ENCODE data around the gene INAFM2. TPM values are rescaled to one million over a fixed set of nuclear protein-coding genes. Genes with fewer than 3 reads are reported as not detected.

INAFM2 gene
- total and polyA plus RNA-seq, 2 experiments from 2014 or later, result 18.1 to 32.7 TPM

DNA sequence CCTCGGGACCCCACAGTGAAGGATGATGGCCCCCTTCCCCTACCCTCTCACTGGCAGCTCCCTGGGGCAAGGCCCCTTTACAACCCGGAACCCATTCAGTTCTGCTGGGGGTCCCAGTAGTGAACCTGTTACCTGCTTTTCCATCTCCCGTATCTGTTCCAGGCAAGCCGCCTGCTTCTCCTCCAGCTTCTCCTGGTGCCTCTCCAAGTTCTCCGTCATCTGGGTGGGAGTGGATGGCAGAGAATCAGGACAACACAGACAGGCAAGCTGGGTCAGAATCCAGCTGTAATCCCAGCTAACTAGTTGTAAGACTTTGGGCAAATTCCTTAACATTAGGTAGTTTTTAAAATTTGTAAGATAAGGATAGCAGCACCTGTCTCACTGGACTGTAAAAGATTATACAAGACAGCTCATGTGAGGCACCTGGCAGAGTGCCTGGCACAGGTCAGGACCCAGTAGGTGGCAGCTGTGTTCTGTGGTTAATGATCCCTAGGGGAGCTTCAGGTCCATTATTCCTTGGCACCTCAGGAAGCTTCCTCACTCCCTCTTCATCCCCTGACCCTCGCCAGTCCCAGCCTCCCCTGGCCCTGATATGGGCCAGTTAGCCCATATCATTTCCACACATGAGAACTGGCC lies 34.2 kb upstream of the INAFM2 start:
- peaks cover 42% of the 10 kb centered on the region for H3K4me1 Mint-ChIP-seq
- Histone ChIP-seq H3K79me2 (replicated peaks; ENCODE audit: insufficient read depth) (no peaks in the 10 kb centered on the region), H3K4me2 (no peak overlapping the region), H3K4me1 (ENCODE audit: insufficient read depth) (peaks cover 28% of the 10 kb centered on the region), H3F3A (replicated peaks; ENCODE audit: low read depth) (peaks cover 8% of the 10 kb centered on the region; the same call in 1 of the 2 replicates), H3K9me2 (ENCODE audit: insufficient read depth) (no peaks in the 10 kb centered on the region), H4K20me1 (replicated peaks; ENCODE audit: insufficient read depth) (no peaks in the 10 kb centered on the region), H3K27ac (ENCODE audit: low read depth) (no peak overlapping the region), H3K36me3 (ENCODE audit: insufficient read depth) (no peaks in the 10 kb centered on the region), H2AFZ (no peak overlapping the region), H3K27me3 (ENCODE audit: insufficient read depth) (peaks cover 78% of the 10 kb centered on the region), H3K4me3 (no peak overlapping the region)
- H3K36me3 Mint-ChIP-seq (ENCODE audit: low read depth), result peaks cover under 1% of the 10 kb centered on the region; the same call in 1 of the 3 replicates
- no peak for ATAC-seq
- DNase-seq (ENCODE audit: low spot score), result no peak
- H3K27me3 Mint-ChIP-seq (ENCODE audit: insufficient read depth, low read depth, poor library complexity), result peaks cover 61% of the 10 kb centered on the region
- TF ChIP-seq ZNF331 (CRISPR knock-in tag; IDR thresholded peaks at IDR 0.05; ENCODE audit: low read depth), result no peak
- no peak for TF ChIP-seq JUNB (IDR thresholded peaks at IDR 0.05; ENCODE audit: unreplicated experiment)
- TF ChIP-seq, protein P1, sequence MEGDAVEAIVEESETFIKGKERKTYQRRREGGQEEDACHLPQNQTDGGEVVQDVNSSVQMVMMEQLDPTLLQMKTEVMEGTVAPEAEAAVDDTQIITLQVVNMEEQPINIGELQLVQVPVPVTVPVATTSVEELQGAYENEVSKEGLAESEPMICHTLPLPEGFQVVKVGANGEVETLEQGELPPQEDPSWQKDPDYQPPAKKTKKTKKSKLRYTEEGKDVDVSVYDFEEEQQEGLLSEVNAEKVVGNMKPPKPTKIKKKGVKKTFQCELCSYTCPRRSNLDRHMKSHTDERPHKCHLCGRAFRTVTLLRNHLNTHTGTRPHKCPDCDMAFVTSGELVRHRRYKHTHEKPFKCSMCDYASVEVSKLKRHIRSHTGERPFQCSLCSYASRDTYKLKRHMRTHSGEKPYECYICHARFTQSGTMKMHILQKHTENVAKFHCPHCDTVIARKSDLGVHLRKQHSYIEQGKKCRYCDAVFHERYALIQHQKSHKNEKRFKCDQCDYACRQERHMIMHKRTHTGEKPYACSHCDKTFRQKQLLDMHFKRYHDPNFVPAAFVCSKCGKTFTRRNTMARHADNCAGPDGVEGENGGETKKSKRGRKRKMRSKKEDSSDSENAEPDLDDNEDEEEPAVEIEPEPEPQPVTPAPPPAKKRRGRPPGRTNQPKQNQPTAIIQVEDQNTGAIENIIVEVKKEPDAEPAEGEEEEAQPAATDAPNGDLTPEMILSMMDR (conservative IDR thresholded peaks at IDR 0.05; ENCODE audit: low read depth in 2 of 2), result 0 out of 4 replicates have a peak, but pooled peaks of 1 of the 2 experiments have one; percentile 1
- H3K27ac Mint-ChIP-seq, result no peak overlapping the region
- H3K9me3 Mint-ChIP-seq, result no peaks in the 10 kb centered on the region
- H3K4me3 Mint-ChIP-seq, result no peak overlapping the region; the same call in 2 of the 3 replicates

GRCh38 chr15:40290545-40290917 lies 33.0 kb upstream of the INAFM2 start:
- Mint-ChIP-seq H3K36me3 (ENCODE audit: low read depth) (no peaks in the 10 kb centered on the region), H3K4me3 (peak overlapping the region; percentile 63), H3K9me3 (no peaks in the 10 kb centered on the region), H3K27ac (no peak overlapping the region), H3K27me3 (ENCODE audit: insufficient read depth, low read depth, poor library complexity) (peaks cover 53% of the 10 kb centered on the region), H3K4me1 (peaks cover 33% of the 10 kb centered on the region)
- ATAC-seq (peak; percentile 18), DNase-seq (ENCODE audit: low spot score) (peak; percentile 57)
- Histone ChIP-seq H3K36me3 (ENCODE audit: insufficient read depth) (no peaks in the 10 kb centered on the region), H3K9me2 (ENCODE audit: insufficient read depth) (no peaks in the 10 kb centered on the region), H3K27ac (ENCODE audit: low read depth) (no peak overlapping the region), H3K79me2 (replicated peaks; ENCODE audit: insufficient read depth) (no peaks in the 10 kb centered on the region), H3K4me1 (ENCODE audit: insufficient read depth) (peaks cover 21% of the 10 kb centered on the region), H3K4me3 (peak overlapping the region; percentile 57; the same call in 1 of the 2 replicates), H3K4me2 (peak overlapping the region; percentile 91), H3K27me3 (ENCODE audit: insufficient read depth) (peaks cover 65% of the 10 kb centered on the region), H2AFZ (peak overlapping the region; percentile 85; the same call in 1 of the 2 replicates), H3F3A (replicated peaks; ENCODE audit: low read depth) (no peaks in the 10 kb centered on the region), H4K20me1 (replicated peaks; ENCODE audit: insufficient read depth) (no peaks in the 10 kb centered on the region)
- TF ChIP-seq, protein P2, sequence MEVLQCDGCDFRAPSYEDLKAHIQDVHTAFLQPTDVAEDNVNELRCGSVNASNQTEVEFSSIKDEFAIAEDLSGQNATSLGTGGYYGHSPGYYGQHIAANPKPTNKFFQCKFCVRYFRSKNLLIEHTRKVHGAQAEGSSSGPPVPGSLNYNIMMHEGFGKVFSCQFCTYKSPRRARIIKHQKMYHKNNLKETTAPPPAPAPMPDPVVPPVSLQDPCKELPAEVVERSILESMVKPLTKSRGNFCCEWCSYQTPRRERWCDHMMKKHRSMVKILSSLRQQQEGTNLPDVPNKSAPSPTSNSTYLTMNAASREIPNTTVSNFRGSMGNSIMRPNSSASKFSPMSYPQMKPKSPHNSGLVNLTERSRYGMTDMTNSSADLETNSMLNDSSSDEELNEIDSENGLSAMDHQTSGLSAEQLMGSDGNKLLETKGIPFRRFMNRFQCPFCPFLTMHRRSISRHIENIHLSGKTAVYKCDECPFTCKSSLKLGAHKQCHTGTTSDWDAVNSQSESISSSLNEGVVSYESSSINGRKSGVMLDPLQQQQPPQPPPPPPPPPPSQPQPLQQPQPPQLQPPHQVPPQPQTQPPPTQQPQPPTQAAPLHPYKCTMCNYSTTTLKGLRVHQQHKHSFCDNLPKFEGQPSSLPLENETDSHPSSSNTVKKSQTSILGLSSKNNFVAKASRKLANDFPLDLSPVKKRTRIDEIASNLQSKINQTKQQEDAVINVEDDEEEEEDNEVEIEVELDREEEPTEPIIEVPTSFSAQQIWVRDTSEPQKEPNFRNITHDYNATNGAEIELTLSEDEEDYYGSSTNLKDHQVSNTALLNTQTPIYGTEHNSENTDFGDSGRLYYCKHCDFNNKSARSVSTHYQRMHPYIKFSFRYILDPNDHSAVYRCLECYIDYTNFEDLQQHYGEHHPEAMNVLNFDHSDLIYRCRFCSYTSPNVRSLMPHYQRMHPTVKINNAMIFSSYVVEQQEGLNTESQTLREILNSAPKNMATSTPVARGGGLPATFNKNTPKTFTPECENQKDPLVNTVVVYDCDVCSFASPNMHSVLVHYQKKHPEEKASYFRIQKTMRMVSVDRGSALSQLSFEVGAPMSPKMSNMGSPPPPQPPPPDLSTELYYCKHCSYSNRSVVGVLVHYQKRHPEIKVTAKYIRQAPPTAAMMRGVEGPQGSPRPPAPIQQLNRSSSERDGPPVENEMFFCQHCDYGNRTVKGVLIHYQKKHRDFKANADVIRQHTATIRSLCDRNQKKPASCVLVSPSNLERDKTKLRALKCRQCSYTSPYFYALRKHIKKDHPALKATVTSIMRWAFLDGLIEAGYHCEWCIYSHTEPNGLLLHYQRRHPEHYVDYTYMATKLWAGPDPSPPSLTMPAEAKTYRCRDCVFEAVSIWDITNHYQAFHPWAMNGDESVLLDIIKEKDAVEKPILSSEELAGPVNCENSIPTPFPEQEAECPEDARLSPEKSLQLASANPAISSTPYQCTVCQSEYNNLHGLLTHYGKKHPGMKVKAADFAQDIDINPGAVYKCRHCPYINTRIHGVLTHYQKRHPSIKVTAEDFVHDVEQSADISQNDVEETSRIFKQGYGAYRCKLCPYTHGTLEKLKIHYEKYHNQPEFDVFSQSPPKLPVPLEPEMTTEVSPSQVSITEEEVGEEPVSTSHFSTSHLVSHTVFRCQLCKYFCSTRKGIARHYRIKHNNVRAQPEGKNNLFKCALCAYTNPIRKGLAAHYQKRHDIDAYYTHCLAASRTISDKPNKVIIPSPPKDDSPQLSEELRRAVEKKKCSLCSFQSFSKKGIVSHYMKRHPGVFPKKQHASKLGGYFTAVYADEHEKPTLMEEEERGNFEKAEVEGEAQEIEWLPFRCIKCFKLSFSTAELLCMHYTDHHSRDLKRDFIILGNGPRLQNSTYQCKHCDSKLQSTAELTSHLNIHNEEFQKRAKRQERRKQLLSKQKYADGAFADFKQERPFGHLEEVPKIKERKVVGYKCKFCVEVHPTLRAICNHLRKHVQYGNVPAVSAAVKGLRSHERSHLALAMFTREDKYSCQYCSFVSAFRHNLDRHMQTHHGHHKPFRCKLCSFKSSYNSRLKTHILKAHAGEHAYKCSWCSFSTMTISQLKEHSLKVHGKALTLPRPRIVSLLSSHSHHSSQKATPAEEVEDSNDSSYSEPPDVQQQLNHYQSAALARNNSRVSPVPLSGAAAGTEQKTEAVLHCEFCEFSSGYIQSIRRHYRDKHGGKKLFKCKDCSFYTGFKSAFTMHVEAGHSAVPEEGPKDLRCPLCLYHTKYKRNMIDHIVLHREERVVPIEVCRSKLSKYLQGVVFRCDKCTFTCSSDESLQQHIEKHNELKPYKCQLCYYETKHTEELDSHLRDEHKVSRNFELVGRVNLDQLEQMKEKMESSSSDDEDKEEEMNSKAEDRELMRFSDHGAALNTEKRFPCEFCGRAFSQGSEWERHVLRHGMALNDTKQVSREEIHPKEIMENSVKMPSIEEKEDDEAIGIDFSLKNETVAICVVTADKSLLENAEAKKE (CRISPR knock-in tag; IDR thresholded peaks at IDR 0.05), result no peak
- no peak for TF ChIP-seq ZNF331 (CRISPR knock-in tag; IDR thresholded peaks at IDR 0.05; ENCODE audit: low read depth)
- TF ChIP-seq POLR2AphosphoS5 (IDR thresholded peaks at IDR 0.05; ENCODE audit: low read depth), result no peak
- TF ChIP-seq ZNF114 (CRISPR knock-in tag; IDR thresholded peaks at IDR 0.05), result no peak
- TF ChIP-seq JUNB (IDR thresholded peaks at IDR 0.05; ENCODE audit: unreplicated experiment), result no peak
- TF ChIP-seq CREB1 (CRISPR knock-in tag; IDR thresholded peaks at IDR 0.05; ENCODE audit: low read depth), result no peak
- no peak for TF ChIP-seq STAT1 (IDR thresholded peaks at IDR 0.05; ENCODE audit: unreplicated experiment)
- no peak for TF ChIP-seq ETS1 (IDR thresholded peaks at IDR 0.05)
- no peak for TF ChIP-seq EZH2phosphoT487 (IDR thresholded peaks at IDR 0.05; ENCODE audit: unreplicated experiment)
- TF ChIP-seq EZH2 (IDR thresholded peaks at IDR 0.05; ENCODE audit: low read depth, unreplicated experiment), result no peak
- TF ChIP-seq NANOG (IDR thresholded peaks at IDR 0.05; ENCODE audit: borderline replicate concordance), result no peak

Data from GM23338 (cell line).